CD4-positive, CD25-positive, alpha-beta regulatory T cell (primary cell): ENCODE results near the gene TECPR2. TPM values are rescaled to one million over a fixed set of nuclear protein-coding genes. Genes with fewer than 3 reads are reported as not detected.
A peak's percentile ranks its signal among the peaks of the same experiment; 100 is the strongest.

Source experiments
- ATAC-seq, 2 donors: fragments of 150-1000 bp; cut with Tn5 transposase; one replicate each; pipeline ENCODE4 v1.10.0; 2021; ENCODE audit warnings: low read depth in 2 of 2, moderate number of reproducible peaks in 2 of 2, moderate library complexity in 1 of 2
- DNase-seq, 3 donors: peaks; one replicate each; pipeline versions ENCODE4 v3.0.0 to v3.0.0-alpha.2; 2012 to 2022; ENCODE audit warnings: mixed read lengths in 1 of 3
- H3K27ac ChIP-seq: one replicate; pipeline ENCODE4 v1.7.0; 2013; ENCODE audit warnings: mild to moderate bottlenecking, low read length; ENCODE audit not compliant: insufficient read depth, poor library complexity, severe bottlenecking
- H3K27me3 ChIP-seq: one replicate; pipeline ENCODE4 v1.7.0; 2013; ENCODE audit warnings: low read length; ENCODE audit not compliant: control insufficient read depth, insufficient read depth
- H3K36me3 ChIP-seq: one replicate; pipeline ENCODE4 v1.7.0; 2013; ENCODE audit warnings: mild to moderate bottlenecking, low read length, moderate library complexity; ENCODE audit not compliant: control insufficient read depth, insufficient read depth
- H3K4me1 ChIP-seq: 2 replicates; pipeline ENCODE4 v1.7.0; 2013; ENCODE audit warnings: mild to moderate bottlenecking, low read length; ENCODE audit not compliant: insufficient read depth, control insufficient read depth, poor library complexity, severe bottlenecking
- H3K4me3 ChIP-seq: one replicate; pipeline ENCODE4 v1.7.0; 2013; ENCODE audit warnings: low read depth, mild to moderate bottlenecking, low read length, moderate library complexity
- H3K9me3 ChIP-seq, 2 experiments: 1 replicate in 1 of 2; 2 replicates in 1 of 2; pipeline ENCODE4 v1.7.0; 2013; ENCODE audit warnings: low read length in 2 of 2, mild to moderate bottlenecking in 1 of 2, moderate library complexity in 1 of 2; ENCODE audit not compliant: control insufficient read depth in 2 of 2
- H3K27ac Mint-ChIP-seq, 3 donors: one replicate each; pipeline ENCODE4 v1.8.0; 2020 to 2022; ENCODE audit warnings: mild to moderate bottlenecking in 3 of 3, mixed read lengths in 3 of 3, moderate library complexity in 2 of 3
- H3K27me3 Mint-ChIP-seq: one replicate; pipeline ENCODE4 v1.8.0; 2022; ENCODE audit warnings: mild to moderate bottlenecking, mixed read lengths
- H3K36me3 Mint-ChIP-seq: one replicate; pipeline ENCODE4 v1.8.0; 2020; ENCODE audit warnings: mixed read lengths
- H3K4me1 Mint-ChIP-seq, 4 donors: one replicate each; pipeline ENCODE4 v1.8.0; 2020 to 2022; ENCODE audit warnings: mixed read lengths in 4 of 4, mild to moderate bottlenecking in 1 of 4
- H3K4me3 Mint-ChIP-seq, 4 donors: one replicate each; pipeline ENCODE4 v1.8.0; 2020 to 2022; ENCODE audit warnings: mild to moderate bottlenecking in 4 of 4, mixed read lengths in 4 of 4, moderate library complexity in 3 of 4
- H3K9me3 Mint-ChIP-seq, 7 donors: one replicate each; pipeline ENCODE4 v1.8.0; 2020 to 2022; ENCODE audit warnings: mixed read lengths in 7 of 7, mild to moderate bottlenecking in 3 of 7, moderate library complexity in 2 of 7
- polyA plus RNA-seq, 4 donors: library from polyadenylated mRNA; unstranded; fragments of 300-500 nt; fragmentation: Illumina TruSeq; gene quantifications; one replicate each; pipeline ENCODE4 v1.2.3, GENCODE V29; 2021
- total RNA-seq: library from RNA; stranded (reverse); gene quantifications from one replicate; pipeline ENCODE4 v1.2.3, GENCODE V29; 2022

TECPR2 gene, protein sequence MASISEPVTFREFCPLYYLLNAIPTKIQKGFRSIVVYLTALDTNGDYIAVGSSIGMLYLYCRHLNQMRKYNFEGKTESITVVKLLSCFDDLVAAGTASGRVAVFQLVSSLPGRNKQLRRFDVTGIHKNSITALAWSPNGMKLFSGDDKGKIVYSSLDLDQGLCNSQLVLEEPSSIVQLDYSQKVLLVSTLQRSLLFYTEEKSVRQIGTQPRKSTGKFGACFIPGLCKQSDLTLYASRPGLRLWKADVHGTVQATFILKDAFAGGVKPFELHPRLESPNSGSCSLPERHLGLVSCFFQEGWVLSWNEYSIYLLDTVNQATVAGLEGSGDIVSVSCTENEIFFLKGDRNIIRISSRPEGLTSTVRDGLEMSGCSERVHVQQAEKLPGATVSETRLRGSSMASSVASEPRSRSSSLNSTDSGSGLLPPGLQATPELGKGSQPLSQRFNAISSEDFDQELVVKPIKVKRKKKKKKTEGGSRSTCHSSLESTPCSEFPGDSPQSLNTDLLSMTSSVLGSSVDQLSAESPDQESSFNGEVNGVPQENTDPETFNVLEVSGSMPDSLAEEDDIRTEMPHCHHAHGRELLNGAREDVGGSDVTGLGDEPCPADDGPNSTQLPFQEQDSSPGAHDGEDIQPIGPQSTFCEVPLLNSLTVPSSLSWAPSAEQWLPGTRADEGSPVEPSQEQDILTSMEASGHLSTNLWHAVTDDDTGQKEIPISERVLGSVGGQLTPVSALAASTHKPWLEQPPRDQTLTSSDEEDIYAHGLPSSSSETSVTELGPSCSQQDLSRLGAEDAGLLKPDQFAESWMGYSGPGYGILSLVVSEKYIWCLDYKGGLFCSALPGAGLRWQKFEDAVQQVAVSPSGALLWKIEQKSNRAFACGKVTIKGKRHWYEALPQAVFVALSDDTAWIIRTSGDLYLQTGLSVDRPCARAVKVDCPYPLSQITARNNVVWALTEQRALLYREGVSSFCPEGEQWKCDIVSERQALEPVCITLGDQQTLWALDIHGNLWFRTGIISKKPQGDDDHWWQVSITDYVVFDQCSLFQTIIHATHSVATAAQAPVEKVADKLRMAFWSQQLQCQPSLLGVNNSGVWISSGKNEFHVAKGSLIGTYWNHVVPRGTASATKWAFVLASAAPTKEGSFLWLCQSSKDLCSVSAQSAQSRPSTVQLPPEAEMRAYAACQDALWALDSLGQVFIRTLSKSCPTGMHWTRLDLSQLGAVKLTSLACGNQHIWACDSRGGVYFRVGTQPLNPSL (N-terminal part only)
- total RNA-seq: 12.7 TPM
- 1 to 10 TPM; 2.4 to 2.9 (median 2.7) TPM for polyA plus RNA-seq

GRCh38 chr14:102362545-102363181 is at the start of gene TECPR2, which contains the start of gene CINP:
TECPR2 (plus strand) TSS chr14:102362941; CDS start chr14:102376722, 13,781 bp downstream.
CINP (minus strand) TSS chr14:102362890; CDS start chr14:102362851, 39 bp downstream.
- peaks cover 22% of the 10 kb centered on the region for H3K4me1 ChIP-seq
- Mint-ChIP-seq H3K9me3 (no peaks in the 10 kb centered on the region), H3K27ac (peak within 1 kb of the TSS; percentile 90 to 98 (median 97)), H3K4me1 (peaks cover 13 to 31% (median 24%) of the 10 kb centered on the region in 4 donors), H3K36me3 (peaks cover 13% of the 10 kb centered on the region), H3K4me3 (peak within 1 kb of the TSS in 2 of 4 donors; percentile 96 to 98), H3K27me3 (no peaks in the 10 kb centered on the region)
- H3K27ac ChIP-seq: peak within 1 kb of the TSS; percentile 85
- no peaks in the 10 kb centered on the region for H3K9me3 ChIP-seq
- H3K36me3 ChIP-seq: peaks cover 16% of the 10 kb centered on the region
- no peaks in the 10 kb centered on the region for H3K27me3 ChIP-seq
- peak; percentile 94 to 96 for ATAC-seq
- DNase-seq: peak; percentile 92 to 96 (median 94)
- peak within 1 kb of the TSS; percentile 99 for H3K4me3 ChIP-seq

DNA sequence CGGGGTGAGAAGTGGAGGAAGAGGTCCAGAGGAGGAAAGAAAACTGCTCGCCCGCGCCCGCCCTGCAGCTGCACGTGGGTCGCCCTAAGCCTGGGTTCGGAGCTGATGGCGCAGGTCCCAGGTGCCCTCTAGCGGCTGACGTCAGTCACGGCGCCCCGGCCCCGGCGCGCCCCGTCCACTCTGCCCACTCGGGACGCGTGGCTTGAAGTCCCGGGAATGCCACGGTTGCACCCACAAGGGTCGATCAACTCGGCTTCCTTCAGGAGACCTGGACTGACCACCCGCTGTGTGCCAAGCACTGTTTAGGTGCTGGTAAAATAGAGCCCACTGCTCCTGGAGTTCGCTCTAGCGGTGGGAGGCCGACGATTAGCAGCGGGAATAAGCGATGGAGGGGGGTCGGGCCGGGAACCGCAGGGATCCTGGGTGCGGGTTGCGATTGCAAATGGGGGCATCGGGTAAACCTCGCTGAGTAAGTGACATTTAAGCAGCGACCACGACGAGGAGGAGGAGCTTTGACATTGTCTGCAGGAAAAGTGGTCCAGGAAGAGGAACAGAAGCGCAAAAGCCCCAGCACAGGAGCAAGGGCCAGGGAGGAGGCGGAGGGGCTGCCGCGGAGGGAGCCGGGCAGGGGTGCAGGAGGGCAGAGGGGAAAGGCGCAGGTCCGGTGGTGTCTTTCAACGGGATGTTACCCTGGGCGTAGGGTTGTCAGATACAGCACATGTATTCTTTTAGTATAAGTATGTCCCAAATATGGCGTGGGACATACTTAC is 48.3 kb upstream of the TECPR2 start:
- H3K36me3 Mint-ChIP-seq: peaks cover 5% of the 10 kb centered on the region
- Histone ChIP-seq H3K4me1 (peaks cover 42% of the 10 kb centered on the region), H3K4me3 (peak overlapping the region; percentile 92), H3K36me3 (no peaks in the 10 kb centered on the region), H3K9me3 (no peaks in the 10 kb centered on the region), H3K27ac (peak overlapping the region; percentile 51), H3K27me3 (no peaks in the 10 kb centered on the region)
- peak; percentile 74 to 78 for ATAC-seq
- H3K4me3 Mint-ChIP-seq: peak overlapping the region; percentile 85 to 94 (median 88)
- peaks cover 12 to 53% (median 31%) of the 10 kb centered on the region in 4 donors for H3K4me1 Mint-ChIP-seq
- peaks cover 27% of the 10 kb centered on the region for H3K27me3 Mint-ChIP-seq
- H3K27ac Mint-ChIP-seq: peak overlapping the region; percentile 39 to 93 (median 76)
- H3K9me3 Mint-ChIP-seq: peaks cover 0 to 4% (median 0%) of the 10 kb centered on the region in 7 donors
- DNase-seq: peak; percentile 70 to 85 (median 80)

DNA sequence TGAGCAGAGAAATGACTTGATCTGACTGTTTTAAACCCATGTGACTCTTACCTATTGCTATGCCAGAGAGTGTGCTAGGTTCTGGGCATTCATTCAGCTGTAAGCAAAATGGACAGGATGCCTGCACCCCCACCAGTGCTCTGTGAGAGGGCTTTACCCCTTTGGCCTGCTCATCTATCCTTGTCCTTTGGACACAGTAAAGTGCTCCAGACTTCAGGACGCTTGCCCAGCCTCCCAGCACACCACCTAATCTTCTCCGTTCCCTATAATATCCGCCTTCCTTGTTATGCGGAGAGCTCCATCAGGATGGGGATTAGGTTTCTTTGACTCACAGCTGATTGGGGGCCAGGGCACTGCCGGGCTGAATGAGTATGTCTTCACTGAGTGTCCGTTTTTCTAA is 47.6 kb upstream of the TECPR2 start:
- peaks cover 5% of the 10 kb centered on the region for H3K36me3 Mint-ChIP-seq
- peaks cover 0 to 4% (median 0%) of the 10 kb centered on the region in 7 donors for H3K9me3 Mint-ChIP-seq
- H3K4me1 Mint-ChIP-seq: peaks cover 12 to 55% (median 33%) of the 10 kb centered on the region in 4 donors
- no peaks in the 10 kb centered on the region for H3K36me3 ChIP-seq
- no peak overlapping the region for H3K27ac ChIP-seq
- no peaks in the 10 kb centered on the region for H3K27me3 ChIP-seq
- peak overlapping the region in 3 of 4 donors; percentile 85 to 94 (median 85) for H3K4me3 Mint-ChIP-seq
- no peak overlapping the region for H3K4me3 ChIP-seq
- H3K4me1 ChIP-seq: peaks cover 44% of the 10 kb centered on the region
- no peaks in the 10 kb centered on the region for H3K9me3 ChIP-seq
- DNase-seq (no peak), ATAC-seq (no peak)
- peaks cover 28% of the 10 kb centered on the region for H3K27me3 Mint-ChIP-seq
- H3K27ac Mint-ChIP-seq: peak overlapping the region in 1 of 3 donors; percentile 15

GRCh38 chr14:102316338-102316742 is 46.4 kb upstream of the TECPR2 start:
- H3K9me3 Mint-ChIP-seq: peaks cover 0 to 4% (median 0%) of the 10 kb centered on the region in 7 donors
- no peaks in the 10 kb centered on the region for H3K9me3 ChIP-seq
- DNase-seq: peak in 2 of 3 donors; percentile 25 to 53
- ATAC-seq: no peak
- peak overlapping the region; percentile 93 to 99 (median 99) for H3K27ac Mint-ChIP-seq
- H3K4me1 ChIP-seq: peaks cover 50% of the 10 kb centered on the region
- no peaks in the 10 kb centered on the region for H3K27me3 ChIP-seq
- H3K36me3 ChIP-seq: no peaks in the 10 kb centered on the region
- peak overlapping the region; percentile 68 for H3K27ac ChIP-seq
- H3K4me3 ChIP-seq: peak overlapping the region; percentile 91
- H3K36me3 Mint-ChIP-seq: peaks cover 5% of the 10 kb centered on the region
- H3K4me3 Mint-ChIP-seq: peak overlapping the region; percentile 94 to 98 (median 96)
- peaks cover 28% of the 10 kb centered on the region for H3K27me3 Mint-ChIP-seq
- peaks cover 12 to 68% (median 38%) of the 10 kb centered on the region in 4 donors for H3K4me1 Mint-ChIP-seq

GRCh38 chr14:102316743-102317563 is 45.8 kb upstream of the TECPR2 start:
- Mint-ChIP-seq H3K4me3 (peak overlapping the region; percentile 94 to 98 (median 96)), H3K36me3 (peaks cover 5% of the 10 kb centered on the region), H3K4me1 (peaks cover 12 to 72% (median 42%) of the 10 kb centered on the region in 4 donors), H3K27me3 (peaks cover 28% of the 10 kb centered on the region), H3K9me3 (peaks cover 0 to 4% (median 0%) of the 10 kb centered on the region in 7 donors), H3K27ac (peak overlapping the region; percentile 93 to 99 (median 99))
- DNase-seq (peak; percentile 89 to 95 (median 90)), ATAC-seq (peak; percentile 69 to 71)
- no peaks in the 10 kb centered on the region for H3K27me3 ChIP-seq
- peak overlapping the region; percentile 68 for H3K27ac ChIP-seq
- peaks cover 50% of the 10 kb centered on the region for H3K4me1 ChIP-seq
- no peaks in the 10 kb centered on the region for H3K9me3 ChIP-seq
- no peaks in the 10 kb centered on the region for H3K36me3 ChIP-seq
- H3K4me3 ChIP-seq: peak overlapping the region; percentile 91
